Measurements from ENCODE around the gene FGFRL1. TPM values are rescaled to one million over a fixed set of nuclear protein-coding genes. Genes with fewer than 3 reads are reported as not detected.

Gene FGFRL1
- total RNA-seq, 1 donor from 2014 or later = 43.6 TPM

GRCh38 chr4:1023895-1024740, 12.7 kb downstream of the FGFRL1 start:
- DNase-seq (ENCODE audit: low read depth) = no peak
- no peak overlapping the region for H3K4me3 ChIP-seq (ENCODE audit: low read depth, low read length)
- TF ChIP-seq CTCF (conservative IDR thresholded peaks at IDR 0.05; ENCODE audit: low read depth, low read length) = no peak

- no peak for DNase-seq (ENCODE audit: low read depth)
- no peak for TF ChIP-seq CTCF (conservative IDR thresholded peaks at IDR 0.05; ENCODE audit: low read depth, low read length)
- no peak overlapping the region for H3K4me3 ChIP-seq (ENCODE audit: low read depth, low read length)
Observed at GRCh38 chr4:1024882-1025545, 13.6 kb downstream of the FGFRL1 start.

GRCh38 chr4:1026115-1026514, 14.7 kb downstream of the FGFRL1 start:
- H3K4me3 ChIP-seq (ENCODE audit: low read depth, low read length) = no peak overlapping the region
- TF ChIP-seq CTCF (conservative IDR thresholded peaks at IDR 0.05; ENCODE audit: low read depth, low read length) = no peak
- no peak for DNase-seq (ENCODE audit: low read depth)

GRCh38 chr4:1027219-1027914, 15.9 kb downstream of the FGFRL1 start:
- DNase-seq (ENCODE audit: low read depth) = no peak
- no peak overlapping the region for H3K4me3 ChIP-seq (ENCODE audit: low read depth, low read length)
- no peak for TF ChIP-seq CTCF (conservative IDR thresholded peaks at IDR 0.05; ENCODE audit: low read depth, low read length)

- no peak overlapping the region for H3K4me3 ChIP-seq (ENCODE audit: low read depth, low read length)
- TF ChIP-seq CTCF (conservative IDR thresholded peaks at IDR 0.05; ENCODE audit: low read depth, low read length) = no peak
- DNase-seq (ENCODE audit: low read depth) = no peak
Observed at GRCh38 chr4:1027915-1028238, 16.5 kb downstream of the FGFRL1 start.

- no peak for TF ChIP-seq CTCF (conservative IDR thresholded peaks at IDR 0.05; ENCODE audit: low read depth, low read length)
- no peak overlapping the region for H3K4me3 ChIP-seq (ENCODE audit: low read depth, low read length)
- no peak for DNase-seq (ENCODE audit: low read depth)
Observed at GRCh38 chr4:1028574-1029220, 17.3 kb downstream of the FGFRL1 start.
